IMR-90 (cell line): ENCODE data around the gene ARHGAP15. TPM values are rescaled to one million over a fixed set of nuclear protein-coding genes. Genes with fewer than 3 reads are reported as not detected.

Experiments
- ATAC-seq: fragments of 200-7000 bp; cut with Tn5 transposase; 2 replicates; pipeline ENCODE4 v1.9.1; 2020; ENCODE audit warnings: low read depth, mild to moderate bottlenecking, moderate library complexity
- BruUV-seq: library from RNA; stranded (reverse); fragments of 400-500 nt; replicated peaks from 2 replicates; lab custom pipeline; 2021; lab: Mats Ljungman, UMichigan
- CTCF ChIA-PET: fragments of 300-600 bp; formaldehyde crosslinking; extraction: SDS; loops from one replicate; lab custom pipeline; 2021; ENCODE audit warnings: antibody characterized with exemption; lab: Yijun Ruan, JAX
- POLR2A ChIA-PET: fragments of 300-600 bp; sonication (Branson Sonifier 250); formaldehyde crosslinking; loops from one replicate; lab custom pipeline; 2022; ENCODE audit warnings: antibody characterized with exemption; ENCODE audit not compliant: unreplicated experiment; lab: Charles Lee
- DNase-seq: peaks from one replicate; pipeline ENCODE4 v3.0.0; 2013
- H2AFZ ChIP-seq: replicated peaks from 2 replicates; pipeline ENCODE3; 2013; ENCODE audit warnings: low read length, mild to moderate bottlenecking; ENCODE audit not compliant: poor library complexity
- H2AK5ac ChIP-seq: 2 replicates; pipeline ENCODE4 v1.6.1; 2013; ENCODE audit warnings: low read depth, low read length, inconsistent platforms
- H2AK9ac ChIP-seq: replicated peaks from 2 replicates; pipeline ENCODE3; 2013; ENCODE audit warnings: mild to moderate bottlenecking, low read depth, low read length, moderate library complexity; ENCODE audit not compliant: poor library complexity
- H2BK120ac ChIP-seq: 2 replicates; pipeline ENCODE4 v1.6.1; 2013; ENCODE audit warnings: low read depth, low read length, inconsistent platforms
- H2BK15ac ChIP-seq: 3 replicates; pipeline ENCODE4 v1.6.1; 2013; ENCODE audit warnings: low read depth, low read length, inconsistent platforms
- H2BK20ac ChIP-seq: 2 replicates; pipeline ENCODE4 v1.6.1; 2013; ENCODE audit warnings: low read depth, mild to moderate bottlenecking, inconsistent platforms, low read length, moderate library complexity
- H2BK5ac ChIP-seq: 2 replicates; pipeline ENCODE4 v1.6.1; 2013; ENCODE audit warnings: mild to moderate bottlenecking, low read depth, low read length, inconsistent platforms; ENCODE audit not compliant: poor library complexity, severe bottlenecking
- H3K14ac ChIP-seq: replicated peaks from 2 replicates; pipeline ENCODE4 v1.6.1; 2013; ENCODE audit warnings: low read depth, low read length, inconsistent platforms
- H3K18ac ChIP-seq: 2 replicates; pipeline ENCODE4 v1.6.1; 2013; ENCODE audit warnings: low read depth, low read length, control low read depth
- H3K23ac ChIP-seq: 2 replicates; pipeline ENCODE4 v1.6.1; 2013; ENCODE audit warnings: low read depth, low read length, inconsistent platforms
- H3K27ac ChIP-seq: 2 replicates; pipeline ENCODE4 v1.5.1; 2013; ENCODE audit warnings: mild to moderate bottlenecking, control low read depth, low read length; ENCODE audit not compliant: insufficient read depth
- H3K27me3 ChIP-seq: 2 replicates; pipeline ENCODE4 v1.6.1; 2013; ENCODE audit warnings: low read length; ENCODE audit not compliant: control insufficient read depth, insufficient read depth
- H3K36me3 ChIP-seq: 2 replicates; pipeline ENCODE4 v1.6.1; 2013; ENCODE audit warnings: low read length, mixed read lengths; ENCODE audit not compliant: control insufficient read depth, insufficient read depth
- H3K4ac ChIP-seq: 2 replicates; pipeline ENCODE4 v1.6.1; 2013; ENCODE audit warnings: low read depth, low read length, inconsistent platforms
- H3K4me1 ChIP-seq: 2 replicates; pipeline ENCODE4 v1.6.1; 2013; ENCODE audit warnings: low read length, mixed read lengths; ENCODE audit not compliant: control insufficient read depth, insufficient read depth
- H3K4me2 ChIP-seq: 2 replicates; pipeline ENCODE4 v1.6.1; 2013; ENCODE audit warnings: low read depth, mild to moderate bottlenecking, control low read depth, low read length, moderate library complexity
- H3K4me3 ChIP-seq: 2 replicates; pipeline ENCODE4 v1.5.1; 2013; ENCODE audit warnings: low read depth, mild to moderate bottlenecking, control low read depth, low read length, moderate library complexity; ENCODE audit not compliant: insufficient read depth
- H3K56ac ChIP-seq: 2 replicates; pipeline ENCODE4 v1.6.1; 2013; ENCODE audit warnings: low read length, inconsistent platforms; ENCODE audit not compliant: insufficient read depth; ENCODE audit errors: extremely low read depth
- H3K79me1 ChIP-seq, 2 experiments: 2 replicates each; pipeline ENCODE4 v1.6.1; 2013; ENCODE audit warnings: low read length in 2 of 2, inconsistent platforms in 1 of 2, low read depth in 1 of 2
- H3K9ac ChIP-seq: 2 replicates; pipeline ENCODE4 v1.6.1; 2013; ENCODE audit warnings: low read depth, low read length, control low read depth
- H3K9me1 ChIP-seq: 2 replicates; pipeline ENCODE4 v1.6.1; 2013; ENCODE audit warnings: low read length, inconsistent platforms; ENCODE audit not compliant: insufficient read depth
- H3K9me3 ChIP-seq: 2 replicates; pipeline ENCODE4 v1.6.1; 2013; ENCODE audit warnings: low read length; ENCODE audit not compliant: control insufficient read depth, insufficient read depth
- H4K20me1 ChIP-seq: 2 replicates; pipeline ENCODE4 v1.6.1; 2013; ENCODE audit warnings: low read length, inconsistent platforms; ENCODE audit not compliant: insufficient read depth
- H4K5ac ChIP-seq: 2 replicates; pipeline ENCODE4 v1.6.1; 2013; ENCODE audit warnings: mild to moderate bottlenecking, low read depth, low read length, control low read depth
- H4K8ac ChIP-seq, 2 experiments: 2 replicates each; pipeline ENCODE4 v1.6.1; 2013; ENCODE audit warnings: low read depth in 2 of 2, low read length in 2 of 2, control low read depth in 1 of 2, inconsistent platforms in 1 of 2
- H4K91ac ChIP-seq: 2 replicates; pipeline ENCODE4 v1.6.1; 2013; ENCODE audit warnings: low read depth, low read length, inconsistent platforms; ENCODE audit not compliant: insufficient read depth
- CEBPB ChIP-seq: IDR thresholded peaks from 2 replicates; pipeline ENCODE4 v1.6.1; 2012; ENCODE audit warnings: low read depth, low read length, improper control_type of control experiment
- FOS ChIP-seq: fragments of 150-350 bp; IDR thresholded peaks from 2 replicates; pipeline ENCODE4 v1.6.1; 2016; ENCODE audit warnings: low read depth, low read length
- USF2 ChIP-seq: fragments of 150-350 bp; IDR thresholded peaks from 2 replicates; pipeline ENCODE4 v1.6.1; 2017; ENCODE audit warnings: mild to moderate bottlenecking, antibody characterized with exemption, low read length, low read depth
- WGBS, 2 experiments: methylation state at CpG; one replicate each; pipeline versions ENCODE4 v1.1.5 to v1.1.7; 2013; ENCODE audit warnings: missing lambda C conversion rate in 2 of 2; ENCODE audit not compliant: insufficient read length in 1 of 2; ENCODE audit errors: extremely low coverage in 2 of 2; 5-methylcytosine and 5-hydroxymethylcytosine counted together
- dilution Hi-C: fragments of 300-500 bp; cut with HindIII; formaldehyde crosslinking; loops from one replicate; pipeline ENCODE4 v1.14.3; 2018; ENCODE audit warnings: low sequenced_read_pairs; ENCODE audit not compliant: unreplicated experiment
- in situ Hi-C: fragments of 300-500 bp; cut with MboI; formaldehyde crosslinking; loops from 3 replicates; pipeline ENCODE4 v1.14.3; 2019; ENCODE audit warnings: low sequenced_read_pairs, inconsistent platforms, mixed read lengths
- intact Hi-C: fragments of 100-400 bp; cut with micrococcal nuclease; formaldehyde crosslinking; loops from 2 replicates; pipeline ENCODE4 v1.10.0; 2022
- polyA plus RNA-seq, 3 experiments: library from polyadenylated mRNA; depleted of rRNA; stranded (reverse); fragments of >200 nt; gene quantifications; 2 replicates each; pipeline ENCODE4 v1.2.3, GENCODE V29; 2012; ENCODE audit warnings: low replicate concordance in 1 of 3
- total RNA-seq: library from RNA; depleted of rRNA; stranded (reverse); fragments of >200 nt; gene quantifications from 2 replicates; pipeline ENCODE4 v1.2.3, GENCODE V29; 2012

ARHGAP15 gene
- total and polyA plus RNA-seq, 2 of the 4 experiments (the other 2 are of a cell fraction) = not detected

- peak overlapping the region; percentile 30; the same call in 1 of the 2 replicates for H3K27ac ChIP-seq
- no peaks in the 10 kb centered on the region for H4K20me1 ChIP-seq
- 0 out of 2 replicates have a peak, but pooled peaks cover 1% of the 10 kb centered on the region for H3K4me1 ChIP-seq
- peak overlapping the region; percentile 53; the same call in 1 of the 2 replicates for H3K4me2 ChIP-seq
- 0 out of 2 replicates have a peak overlapping the region, but pooled peaks have one; percentile 55 for H3K14ac ChIP-seq
- in situ Hi-C loops (no loop called here), dilution Hi-C loops (no loop called here), intact Hi-C loops (no loop called here)
- H2AFZ ChIP-seq = no peak overlapping the region
- peak overlapping the region; percentile 80 for H2BK5ac ChIP-seq
- no peaks in the 10 kb centered on the region for H3K9me1 ChIP-seq
- WGBS, 2 experiments = no CpG with 5 or more reads among the region's 3 CpGs
- peak overlapping the region; percentile 57; the same call in 1 of the 2 replicates for H3K18ac ChIP-seq
- 0 out of 2 replicates have a peak, but pooled peaks have one; percentile 16 for TF ChIP-seq CEBPB
- TF ChIP-seq USF2 = no peak
- peak; percentile 79 for TF ChIP-seq FOS
- H3K27me3 ChIP-seq = no peaks in the 10 kb centered on the region
- BruUV-seq = no TSS peak
- H2AK5ac ChIP-seq = no peak overlapping the region
- ATAC-seq (peak; percentile 97), DNase-seq (peak; percentile 93)
- peak overlapping the region; percentile 39; the same call in 1 of the 2 replicates for H3K56ac ChIP-seq
- peak overlapping the region; percentile 93 for H2BK20ac ChIP-seq
- H3K23ac ChIP-seq = no peak overlapping the region
- no peak overlapping the region for H3K4me3 ChIP-seq
- ChIA-PET POLR2A (no interaction called here), CTCF (interaction anchor here (0.6 kb wide), 1 partner anchor 1029 kb away, joined by 3 read pairs; no protein-coding TSS in a partner anchor)
- H4K5ac ChIP-seq = peak overlapping the region; percentile 49; the same call in 1 of the 2 replicates
- peak overlapping the region; percentile 91 for H2BK120ac ChIP-seq
- H3K9me3 ChIP-seq = no peaks in the 10 kb centered on the region
- H3K9ac ChIP-seq = no peak overlapping the region
- H2AK9ac ChIP-seq = no peak overlapping the region
- peak overlapping the region in 1 of 2 experiments; percentile 84; a peak in 3 of 4 replicates for H4K8ac ChIP-seq
- peak overlapping the region; percentile 54; the same call in 1 of the 3 replicates for H2BK15ac ChIP-seq
- no peak overlapping the region for H4K91ac ChIP-seq
- no peaks in the 10 kb centered on the region for H3K79me1 ChIP-seq
- H3K4ac ChIP-seq = peak overlapping the region; percentile 60; the same call in 1 of the 2 replicates
- no peaks in the 10 kb centered on the region for H3K36me3 ChIP-seq
Observed at GRCh38 chr2:143489145-143489544, 359.9 kb downstream of the ARHGAP15 start.
